Trophoblast cell (in vitro differentiated cells and primary cell): ENCODE data around the gene GIPC3.

Experiments used
- DNase-seq, 2 donors: peaks; one replicate each; pipeline ENCODE4 v3.0.0-alpha.2; 2016
- H2AFZ ChIP-seq: 2 replicates; pipeline ENCODE4 v1.6.1; 2013; ENCODE audit warnings: low read length, moderate library complexity, mild to moderate bottlenecking; ENCODE audit not compliant: insufficient read depth, poor library complexity
- H2AK5ac ChIP-seq: 2 replicates; pipeline ENCODE4 v1.6.1; 2013; ENCODE audit warnings: mild to moderate bottlenecking, low read length
- H2BK120ac ChIP-seq: 2 replicates; pipeline ENCODE4 v1.6.1; 2013; ENCODE audit warnings: low read length, mild to moderate bottlenecking, moderate library complexity; ENCODE audit not compliant: insufficient read depth, poor library complexity
- H2BK12ac ChIP-seq: 2 replicates; pipeline ENCODE4 v1.6.1; 2013; ENCODE audit warnings: mild to moderate bottlenecking, low read length, moderate library complexity
- H2BK5ac ChIP-seq: 2 replicates; pipeline ENCODE4 v1.6.1; 2013; ENCODE audit warnings: low read length, low read depth, moderate library complexity, mild to moderate bottlenecking; ENCODE audit not compliant: poor library complexity
- H3K14ac ChIP-seq: 2 replicates; pipeline ENCODE4 v1.6.1; 2013; ENCODE audit warnings: mild to moderate bottlenecking, low read length
- H3K18ac ChIP-seq: 2 replicates; pipeline ENCODE4 v1.6.1; 2013; ENCODE audit warnings: mild to moderate bottlenecking, low read length
- H3K23ac ChIP-seq: 2 replicates; pipeline ENCODE4 v1.6.1; 2013; ENCODE audit warnings: low read length
- H3K27ac ChIP-seq: 2 replicates; pipeline ENCODE4 v1.5.1; 2013; ENCODE audit warnings: low read depth, mild to moderate bottlenecking, inconsistent platforms, low read length, moderate library complexity
- H3K27me3 ChIP-seq: 2 replicates; pipeline ENCODE4 v1.6.1; 2013; ENCODE audit warnings: inconsistent platforms, mild to moderate bottlenecking, low read length, moderate library complexity; ENCODE audit not compliant: insufficient read depth
- H3K36me3 ChIP-seq, 2 experiments: 1 replicate in 1 of 2; 2 replicates in 1 of 2; pipeline ENCODE4 v1.6.1; 2013; ENCODE audit warnings: low read length in 2 of 2, mild to moderate bottlenecking in 2 of 2, moderate library complexity in 1 of 2; ENCODE audit not compliant: insufficient read depth in 2 of 2, control insufficient read depth in 1 of 2
- H3K4ac ChIP-seq: 2 replicates; pipeline ENCODE4 v1.6.1; 2013; ENCODE audit warnings: low read depth, mild to moderate bottlenecking, low read length, moderate library complexity
- H3K4me1 ChIP-seq, 2 experiments: 1 replicate in 1 of 2; 2 replicates in 1 of 2; pipeline ENCODE4 v1.6.1; 2013; ENCODE audit warnings: low read length in 2 of 2, mild to moderate bottlenecking in 2 of 2, moderate library complexity in 1 of 2; ENCODE audit not compliant: insufficient read depth in 2 of 2, control insufficient read depth in 1 of 2
- H3K4me2 ChIP-seq: 2 replicates; pipeline ENCODE4 v1.6.1; 2013; ENCODE audit warnings: inconsistent platforms, mild to moderate bottlenecking, low read length, moderate library complexity
- H3K4me3 ChIP-seq: 2 replicates; pipeline ENCODE4 v1.5.1; 2013; ENCODE audit warnings: mild to moderate bottlenecking, low read depth, low read length, inconsistent platforms
- H3K79me1 ChIP-seq: one replicate; pipeline ENCODE4 v1.6.1; 2013; ENCODE audit warnings: low read length
- H3K79me2 ChIP-seq: 2 replicates; pipeline ENCODE4 v1.6.1; 2013; ENCODE audit warnings: low read length, mild to moderate bottlenecking; ENCODE audit not compliant: control insufficient read depth, insufficient read depth, poor library complexity
- H3K9ac ChIP-seq: 2 replicates; pipeline ENCODE4 v1.6.1; 2013; ENCODE audit warnings: mild to moderate bottlenecking, low read length
- H3K9me3 ChIP-seq: 2 replicates; pipeline ENCODE4 v1.6.1; 2013; ENCODE audit warnings: low read depth, mild to moderate bottlenecking, control low read depth, inconsistent platforms, low read length; ENCODE audit not compliant: insufficient read depth
- H4K12ac ChIP-seq: 2 replicates; pipeline ENCODE4 v1.6.1; 2013; ENCODE audit warnings: low read depth, mild to moderate bottlenecking, low read length, moderate library complexity
- H4K8ac ChIP-seq: 2 replicates; pipeline ENCODE4 v1.6.1; 2013; ENCODE audit warnings: low read depth, mild to moderate bottlenecking, low read length, moderate library complexity
- H4K91ac ChIP-seq: one replicate; pipeline ENCODE4 v1.6.1; 2013; ENCODE audit warnings: low read depth, mild to moderate bottlenecking, low read length, moderate library complexity
- WGBS: extraction: QIAGEN DNeasy Blood & Tissue Kit; methylation state at CpG from one replicate; pipeline ENCODE4 v1.1.7; 2013; ENCODE audit warnings: missing lambda C conversion rate; ENCODE audit not compliant: insufficient read length, insufficient coverage; ENCODE audit errors: extremely low coverage; 5-methylcytosine and 5-hydroxymethylcytosine counted together

Gene GIPC3

GRCh38 chr19:3537101-3537437 is 48.2 kb upstream of the GIPC3 start:
- H3K4me3 ChIP-seq = no peak overlapping the region
- H4K8ac ChIP-seq = no peak overlapping the region
- H3K79me2 ChIP-seq = no peaks in the 10 kb centered on the region
- H3K9me3 ChIP-seq = no peaks in the 10 kb centered on the region
- H3K4me2 ChIP-seq = no peak overlapping the region
- H3K18ac ChIP-seq = no peak overlapping the region
- H3K23ac ChIP-seq = no peak overlapping the region
- H2BK5ac ChIP-seq = no peak overlapping the region
- H3K36me3 ChIP-seq = peaks cover 64% of the 10 kb centered on the region in 2 experiments
- no CpG with 5 or more reads among the region's 13 CpGs for WGBS
- no peak overlapping the region for H3K9ac ChIP-seq
- H3K4ac ChIP-seq = no peak overlapping the region
- H2AK5ac ChIP-seq = no peak overlapping the region
- H3K4me1 ChIP-seq = peaks cover 2 to 11% of the 10 kb centered on the region in 2 experiments
- no peak for DNase-seq
- no peak overlapping the region for H3K14ac ChIP-seq
- H4K91ac ChIP-seq = no peak overlapping the region
- no peak overlapping the region for H2BK12ac ChIP-seq
- peak overlapping the region; percentile 21 for H4K12ac ChIP-seq
- H3K27ac ChIP-seq = peak overlapping the region; percentile 17
- H3K79me1 ChIP-seq = no peaks in the 10 kb centered on the region
- no peaks in the 10 kb centered on the region for H3K27me3 ChIP-seq
- no peak overlapping the region for H2AFZ ChIP-seq
- no peak overlapping the region for H2BK120ac ChIP-seq

DNA sequence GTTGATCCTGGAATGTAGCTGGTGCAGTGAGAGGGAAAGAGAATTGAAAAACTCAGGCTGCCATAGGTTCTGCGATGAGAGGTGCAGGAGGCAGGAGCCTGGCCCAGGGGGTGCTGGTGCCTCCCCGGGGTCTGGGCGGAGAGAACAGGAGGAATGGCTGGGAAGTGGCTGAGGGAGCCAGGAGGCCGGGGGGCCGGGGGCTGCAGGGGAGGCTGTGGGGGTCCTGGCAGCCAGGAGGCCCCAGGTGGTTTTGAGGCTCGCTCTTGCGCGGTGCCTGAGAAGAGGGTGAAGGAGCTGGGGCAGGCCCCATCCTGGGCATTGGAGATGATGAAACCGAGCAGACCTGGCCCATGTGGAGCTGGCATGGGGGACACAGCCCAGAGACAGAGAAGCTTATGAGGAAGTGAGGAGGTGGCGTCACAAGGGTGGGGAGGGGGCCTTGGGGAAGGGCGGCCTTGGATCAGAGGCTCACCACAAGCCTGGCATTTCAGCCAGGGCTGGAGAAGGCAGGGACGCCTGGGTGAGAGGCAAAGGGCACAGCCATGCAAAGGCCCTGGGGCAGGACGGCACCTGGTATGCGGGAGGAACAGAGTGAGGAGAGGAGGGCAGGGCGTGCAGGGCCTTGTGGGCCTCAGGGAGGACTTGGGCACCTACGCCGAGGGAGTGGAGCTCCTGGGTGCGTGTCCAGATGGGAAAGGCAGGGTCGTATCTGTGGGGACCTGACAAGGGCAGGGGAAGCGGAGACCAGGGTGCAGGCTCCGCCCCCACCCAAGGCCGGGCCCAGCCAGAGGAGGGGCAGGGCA is 47.6 kb upstream of the GIPC3 start:
- no peak overlapping the region for H2BK120ac ChIP-seq
- H3K9ac ChIP-seq = no peak overlapping the region
- peaks cover 2 to 11% of the 10 kb centered on the region in 2 experiments for H3K4me1 ChIP-seq
- H2AK5ac ChIP-seq = peak overlapping the region; percentile 9
- H3K4ac ChIP-seq = no peak overlapping the region
- WGBS = no CpG with 5 or more reads among the region's 22 CpGs
- H2BK12ac ChIP-seq = peak overlapping the region; percentile 41
- no peak overlapping the region for H3K4me3 ChIP-seq
- H3K18ac ChIP-seq = no peak overlapping the region
- no peak overlapping the region for H4K8ac ChIP-seq
- no peaks in the 10 kb centered on the region for H3K9me3 ChIP-seq
- peak overlapping the region; percentile 21 for H4K12ac ChIP-seq
- H3K23ac ChIP-seq = no peak overlapping the region
- H3K79me1 ChIP-seq = no peaks in the 10 kb centered on the region
- no peak overlapping the region for H4K91ac ChIP-seq
- H3K79me2 ChIP-seq = no peaks in the 10 kb centered on the region
- H2AFZ ChIP-seq = no peak overlapping the region
- peak; percentile 43 to 53 for DNase-seq
- no peak overlapping the region for H3K14ac ChIP-seq
- H2BK5ac ChIP-seq = no peak overlapping the region
- no peaks in the 10 kb centered on the region for H3K27me3 ChIP-seq
- H3K4me2 ChIP-seq = no peak overlapping the region
- no peak overlapping the region for H3K27ac ChIP-seq
- H3K36me3 ChIP-seq = peaks cover 61 to 62% of the 10 kb centered on the region in 2 experiments

DNA sequence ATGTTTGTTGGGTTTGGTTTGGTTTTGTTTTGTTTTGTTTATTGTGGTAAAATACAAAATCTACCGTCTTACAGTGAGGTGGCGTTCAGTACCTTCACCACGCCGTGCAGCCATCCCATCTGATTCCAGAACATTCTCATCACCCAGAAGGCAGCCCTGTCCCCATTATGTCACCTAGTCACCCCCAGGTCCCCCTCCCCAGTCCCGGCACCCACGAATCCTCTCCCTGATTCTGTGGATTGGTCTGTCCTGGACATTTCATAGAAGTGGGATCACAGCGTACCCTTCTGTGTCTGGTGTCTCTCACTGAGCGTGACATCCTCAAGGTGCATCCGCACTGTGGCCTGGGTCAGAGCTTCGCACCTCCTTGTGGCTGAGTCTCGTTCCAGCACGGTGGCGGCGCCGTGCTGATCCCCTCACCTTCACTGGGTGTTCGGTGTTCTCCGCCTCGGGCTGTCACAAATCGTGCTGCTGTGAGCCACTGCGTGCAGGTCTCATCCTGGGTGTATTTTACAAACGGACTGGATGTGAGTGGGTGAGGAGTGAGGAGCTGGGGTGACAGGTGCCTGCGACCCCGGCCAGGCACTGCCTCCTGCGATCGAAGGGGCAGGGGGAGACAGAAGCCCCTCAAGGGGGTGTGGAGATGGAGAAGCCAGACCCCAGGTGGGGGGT is 46.9 kb upstream of the GIPC3 start:
- peak overlapping the region; percentile 36 for H3K9ac ChIP-seq
- H3K4ac ChIP-seq = no peak overlapping the region
- H3K27me3 ChIP-seq = no peaks in the 10 kb centered on the region
- H3K79me2 ChIP-seq = no peaks in the 10 kb centered on the region
- no peak overlapping the region for H2AFZ ChIP-seq
- no peak overlapping the region for H3K23ac ChIP-seq
- no peak overlapping the region for H3K4me2 ChIP-seq
- no peak for DNase-seq
- no peak overlapping the region for H4K8ac ChIP-seq
- H3K4me1 ChIP-seq = peaks cover 2 to 11% of the 10 kb centered on the region in 2 experiments
- H2BK5ac ChIP-seq = no peak overlapping the region
- no peak overlapping the region for H3K18ac ChIP-seq
- no peaks in the 10 kb centered on the region for H3K79me1 ChIP-seq
- no peak overlapping the region for H2AK5ac ChIP-seq
- no peak overlapping the region for H3K14ac ChIP-seq
- H3K4me3 ChIP-seq = no peak overlapping the region
- no peak overlapping the region for H2BK12ac ChIP-seq
- H3K27ac ChIP-seq = no peak overlapping the region
- H3K36me3 ChIP-seq = peaks cover 61% of the 10 kb centered on the region in 2 experiments
- no peak overlapping the region for H4K12ac ChIP-seq
- no CpG with 5 or more reads among the region's 25 CpGs for WGBS
- no peaks in the 10 kb centered on the region for H3K9me3 ChIP-seq
- no peak overlapping the region for H2BK120ac ChIP-seq
- no peak overlapping the region for H4K91ac ChIP-seq

DNA sequence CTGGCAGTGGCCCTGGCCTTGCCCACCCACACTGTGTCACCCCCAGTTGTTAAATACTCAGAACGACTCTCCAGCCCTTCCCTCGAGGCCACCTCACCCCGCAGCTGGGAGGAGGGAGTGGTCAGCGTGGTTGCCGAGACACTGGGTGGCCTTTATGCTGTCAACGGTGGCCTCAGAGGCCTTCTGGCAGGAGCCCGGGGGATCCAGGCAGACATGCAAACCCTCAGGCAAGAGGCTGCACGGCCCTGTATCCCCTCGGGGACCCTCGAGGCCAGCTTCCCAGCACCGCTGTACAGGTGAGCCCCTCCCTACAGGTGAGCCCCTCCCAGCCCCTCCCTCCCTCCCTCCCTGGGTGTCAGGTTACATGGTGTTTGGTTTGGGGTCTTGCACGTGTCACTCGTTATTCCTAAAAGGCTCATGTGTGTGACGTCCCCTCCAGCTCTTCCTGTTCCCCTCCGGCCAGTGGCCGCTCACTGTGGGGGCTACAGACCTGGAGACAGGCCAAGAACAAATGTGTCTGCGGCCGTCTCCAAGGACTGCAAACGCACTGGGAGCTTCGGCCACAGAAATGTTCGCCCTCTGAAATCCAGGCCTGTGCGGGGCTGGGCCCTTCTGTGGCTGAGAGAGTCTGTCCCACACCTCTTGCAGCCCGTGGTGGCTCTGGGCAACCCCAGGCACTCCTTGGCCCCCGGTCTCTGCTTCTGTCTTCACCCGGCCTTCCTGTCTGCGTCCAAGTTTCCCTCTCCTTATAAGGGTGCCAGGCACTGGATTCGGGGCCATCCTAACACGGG is 46.1 kb upstream of the GIPC3 start, which contains the start of gene TEKTIP1:
Gene TEKTIP1 (plus strand): TSS at position 210 of the 791 bp plus-strand sequence. CDS start 4 bp downstream, at position 214.
- no peak within 1 kb of the TSS for H3K4me3 ChIP-seq
- H4K8ac ChIP-seq = no peak within 1 kb of the TSS
- H3K18ac ChIP-seq = no peak within 1 kb of the TSS
- no peak within 1 kb of the TSS for H2BK120ac ChIP-seq
- H4K91ac ChIP-seq = no peak within 1 kb of the TSS
- no peaks in the 10 kb centered on the region for H3K27me3 ChIP-seq
- H3K4me1 ChIP-seq = peaks cover 2 to 11% of the 10 kb centered on the region in 2 experiments
- no peak within 1 kb of the TSS for H2BK12ac ChIP-seq
- H3K79me1 ChIP-seq = no peaks in the 10 kb centered on the region
- no peak within 1 kb of the TSS for H3K23ac ChIP-seq
- no peak within 1 kb of the TSS for H4K12ac ChIP-seq
- no peak within 1 kb of the TSS for H3K27ac ChIP-seq
- H2BK5ac ChIP-seq = no peak within 1 kb of the TSS
- H3K4me2 ChIP-seq = no peak within 1 kb of the TSS
- H3K9ac ChIP-seq = peak within 1 kb of the TSS; percentile 36
- no peaks in the 10 kb centered on the region for H3K79me2 ChIP-seq
- WGBS = no CpG with 5 or more reads among the region's 28 CpGs
- peaks cover 1% of the 10 kb centered on the region for H3K9me3 ChIP-seq
- no peak within 1 kb of the TSS for H2AK5ac ChIP-seq
- H2AFZ ChIP-seq = no peak within 1 kb of the TSS
- peak in 1 of 2 donors; percentile 35 for DNase-seq
- H3K4ac ChIP-seq = no peak within 1 kb of the TSS
- no peak within 1 kb of the TSS for H3K14ac ChIP-seq
- peaks cover 62% of the 10 kb centered on the region in 2 experiments for H3K36me3 ChIP-seq
